DMS153 (cell line): ENCODE results near the gene PSMD1.
"Not testable (repeated sequence)": the region's sequence is repeated elsewhere in the genome, so short reads cannot be mapped to it uniquely, and the experiment has no call there.

Experiments
- DNase-seq: peaks from one replicate; lab custom pipeline; 2025; lab: John Stamatoyannopoulos, UW

The PSMD1 gene

DNA sequence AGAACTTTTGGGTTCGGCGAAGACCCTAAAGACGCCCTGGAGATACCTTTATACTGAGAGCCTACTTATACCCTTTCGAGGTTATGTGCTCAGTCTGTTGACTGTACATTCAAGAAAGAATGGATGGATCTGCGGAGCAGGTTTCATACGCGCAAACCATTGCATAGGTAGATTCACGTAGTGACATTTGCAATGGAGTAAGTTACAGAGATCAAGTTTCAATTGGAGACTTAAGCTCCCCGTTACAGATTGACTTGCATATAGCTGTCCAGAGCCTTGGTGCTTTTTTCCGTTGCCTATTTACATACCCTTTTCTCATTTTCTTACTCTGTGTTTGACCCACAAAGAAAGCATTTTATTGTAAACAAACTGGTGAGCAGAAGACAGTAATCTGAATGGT is 923 bp downstream of the PSMD1 start:
- DNase-seq = no peak

DNA sequence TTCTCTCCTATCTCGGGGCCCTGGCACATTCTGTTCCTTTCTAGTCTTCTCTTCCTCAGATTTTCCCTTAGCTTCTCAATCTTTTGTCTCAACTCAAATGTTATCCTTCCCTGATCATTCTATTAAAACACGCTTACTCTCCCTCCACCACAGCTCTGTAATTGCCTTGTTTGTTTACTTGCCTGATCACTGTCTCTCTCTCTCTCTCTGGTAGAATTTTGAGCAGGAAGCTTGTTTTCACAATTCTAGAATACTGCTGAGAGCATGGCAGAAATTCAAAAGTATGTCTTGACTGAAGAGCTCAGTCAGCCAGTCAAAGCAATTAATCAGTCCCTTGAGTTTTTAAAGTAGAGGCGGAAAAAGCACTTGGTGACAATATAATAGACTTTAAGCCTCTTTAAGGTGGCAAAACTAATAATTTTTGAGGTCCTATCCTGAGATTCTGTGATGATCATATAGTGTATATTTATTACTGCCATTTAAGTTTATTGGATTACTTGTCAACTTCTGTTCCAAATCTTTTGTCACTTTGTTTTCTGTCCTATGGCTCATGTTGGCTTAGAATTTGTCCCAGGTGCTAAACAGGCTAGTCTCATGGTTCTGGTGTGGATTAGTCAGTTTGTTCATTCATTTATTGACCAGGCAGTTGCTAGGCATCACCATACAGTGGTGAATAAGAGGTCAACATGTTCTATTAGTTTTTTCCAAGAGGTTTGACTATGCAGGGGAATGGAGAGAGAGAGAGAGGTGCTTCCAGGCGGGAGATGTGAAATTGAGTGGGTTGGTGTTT is 2.3 kb downstream of the PSMD1 start:
- no peak for DNase-seq

DNA sequence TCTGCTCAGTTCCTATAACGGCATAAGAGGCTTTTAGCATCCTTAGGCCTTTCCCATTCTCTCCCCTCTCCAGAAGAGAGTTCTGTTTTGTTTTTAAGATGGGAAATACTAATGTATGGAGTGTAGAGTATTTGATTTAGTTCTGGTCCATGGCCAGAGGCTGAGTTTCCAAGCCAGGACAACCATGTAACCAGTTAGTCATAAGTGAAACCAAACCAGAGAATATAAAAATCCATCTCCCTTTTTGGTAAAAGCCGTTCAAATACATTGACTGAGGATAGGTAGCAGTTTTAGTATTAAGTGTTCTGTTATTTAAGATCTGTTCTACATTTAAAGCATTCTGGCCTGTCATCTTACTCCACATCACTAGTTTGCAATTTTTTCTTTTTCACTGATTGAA is 3.1 kb downstream of the PSMD1 start:
- no peak for DNase-seq

DNA sequence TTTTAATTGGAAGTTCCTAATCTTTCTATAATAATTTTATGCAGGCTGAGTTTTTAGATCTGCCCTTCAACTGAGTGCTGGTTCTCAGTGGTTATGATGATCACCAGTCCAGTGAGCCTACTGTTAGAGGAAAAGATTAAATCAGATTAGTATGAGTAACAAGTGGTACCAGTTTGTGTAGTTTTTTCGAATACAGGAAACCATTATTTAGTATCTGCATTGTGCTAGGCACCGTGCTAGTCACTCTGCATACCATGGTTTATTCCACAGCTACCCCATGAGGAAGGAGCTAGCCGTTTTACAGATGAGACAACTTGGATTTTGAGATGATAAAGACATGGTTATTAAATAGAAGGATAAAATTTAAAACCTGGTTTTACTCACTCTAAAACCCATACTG is 6.1 kb downstream of the PSMD1 start:
- no peak for DNase-seq

DNA sequence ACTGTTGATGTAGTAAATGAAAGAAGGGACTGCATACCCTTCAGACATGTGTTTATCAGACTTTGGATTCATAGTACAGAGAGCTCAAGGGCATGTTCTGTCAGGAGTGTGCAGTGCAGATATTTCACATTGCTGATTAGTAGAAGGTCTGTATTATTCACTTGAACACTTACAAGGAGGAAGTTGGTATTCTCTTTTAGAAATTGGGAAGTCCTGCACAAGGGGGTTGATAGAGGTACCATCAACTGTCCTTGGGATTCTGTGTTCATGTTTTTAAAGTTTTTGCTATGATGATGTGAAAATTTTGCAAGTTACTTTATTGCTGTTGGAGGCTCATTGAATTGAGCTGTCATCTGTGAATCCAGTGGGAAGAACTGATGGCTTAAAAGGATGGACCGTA is 6.7 kb downstream of the PSMD1 start:
- DNase-seq = no peak

DNA sequence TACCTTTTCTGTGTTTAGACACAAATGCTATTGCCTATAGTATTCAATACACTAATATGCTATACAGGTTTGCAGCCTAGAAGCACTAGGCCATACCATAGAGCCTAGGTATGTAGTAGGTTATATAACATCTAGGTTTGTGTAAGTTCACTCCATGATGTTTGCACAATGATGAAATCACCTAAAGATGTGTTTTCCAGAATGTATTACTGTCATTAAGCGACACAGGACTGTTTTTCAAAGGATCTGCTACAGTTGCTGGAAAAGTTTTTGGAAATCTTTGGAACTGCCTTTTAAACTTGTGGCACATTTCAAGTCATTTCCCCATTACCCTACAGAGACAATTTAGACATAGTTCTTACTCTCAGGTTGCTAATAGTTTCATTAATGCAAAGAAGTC is 9.3 kb downstream of the PSMD1 start:
- no peak for DNase-seq

DNA sequence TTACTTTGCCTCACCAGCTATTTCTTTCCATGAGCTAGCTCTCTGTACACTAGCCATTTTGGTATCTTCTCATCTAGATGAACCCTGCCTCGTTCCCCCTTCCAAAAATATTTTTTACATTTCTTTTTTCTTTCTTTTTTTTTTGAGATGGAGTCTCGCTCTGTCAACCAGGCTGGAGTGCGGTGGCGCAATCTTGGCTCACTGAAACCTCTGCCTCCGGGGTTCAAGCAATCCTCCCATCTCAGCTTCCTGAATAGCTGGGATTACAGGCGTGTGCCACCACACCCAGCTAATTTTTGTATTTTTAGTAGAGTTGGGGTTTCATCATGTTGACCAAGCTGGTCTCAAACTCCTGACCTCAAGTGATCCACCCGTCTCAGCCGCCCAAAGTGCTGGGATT is 10.9 kb downstream of the PSMD1 start:
- not testable (repeated sequence) for DNase-seq

DNA sequence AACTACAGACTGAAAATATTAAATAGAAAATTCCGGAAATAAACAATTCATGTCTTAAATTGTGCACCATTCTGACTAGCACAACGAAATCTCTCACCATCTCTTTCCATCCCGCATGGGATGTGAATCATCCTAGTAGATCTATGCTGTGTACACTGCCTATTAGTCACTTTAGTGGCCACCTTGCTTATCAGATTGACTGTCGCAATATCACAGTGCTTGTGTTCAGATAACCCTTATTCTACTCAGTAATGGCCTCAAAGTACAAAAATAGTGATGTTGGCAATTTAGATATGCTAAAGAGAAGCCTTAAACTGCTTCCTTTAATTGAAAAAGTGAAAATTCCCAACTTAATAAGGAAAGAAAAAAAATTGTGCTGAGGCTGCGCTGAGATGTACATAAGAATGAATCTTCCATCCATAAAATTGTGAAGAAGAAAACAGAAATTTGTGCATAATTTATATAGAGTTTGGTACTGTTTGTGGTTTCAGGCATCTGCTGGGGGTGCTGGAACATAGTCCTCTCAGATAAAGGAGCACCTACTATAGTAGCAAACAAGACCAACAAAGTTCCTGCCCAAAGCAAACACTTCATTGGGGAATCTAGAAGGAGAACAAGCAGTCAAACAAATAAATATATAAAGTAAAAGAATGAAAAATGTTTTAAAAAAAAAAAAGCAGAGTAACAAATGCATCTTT is 12.0 kb downstream of the PSMD1 start:
- no peak for DNase-seq

DNA sequence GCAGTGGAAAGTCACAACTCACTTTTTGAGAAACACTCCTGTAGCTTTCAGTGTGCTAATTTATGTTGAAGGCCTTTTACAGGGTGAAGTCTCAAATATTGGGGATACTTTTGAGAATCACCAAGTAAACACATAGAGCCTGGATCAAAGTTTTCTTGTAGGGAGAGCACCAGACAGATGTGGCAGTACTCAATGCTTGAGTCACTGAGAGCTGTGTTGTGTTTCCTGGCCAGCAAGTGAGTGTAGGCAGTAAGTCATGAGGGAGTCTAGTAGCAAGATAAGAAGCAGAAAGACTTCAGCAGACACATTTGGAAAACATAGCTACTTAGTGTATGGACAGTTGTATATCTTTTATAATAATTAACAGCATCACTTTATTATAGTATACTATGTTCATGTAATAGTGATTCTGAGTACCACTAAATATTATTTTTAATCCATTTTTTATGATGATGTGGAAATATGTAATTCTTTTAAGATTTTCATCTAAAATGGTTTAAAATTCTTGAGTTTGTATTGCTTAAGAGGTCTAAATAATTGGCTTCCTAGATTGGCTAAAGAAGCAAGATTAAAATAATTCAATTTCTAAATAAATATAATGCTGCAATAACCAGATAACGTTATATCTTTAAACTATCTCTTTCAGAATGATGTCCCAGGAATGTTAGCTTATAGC is 12.8 kb downstream of the PSMD1 start:
- DNase-seq = no peak

DNA sequence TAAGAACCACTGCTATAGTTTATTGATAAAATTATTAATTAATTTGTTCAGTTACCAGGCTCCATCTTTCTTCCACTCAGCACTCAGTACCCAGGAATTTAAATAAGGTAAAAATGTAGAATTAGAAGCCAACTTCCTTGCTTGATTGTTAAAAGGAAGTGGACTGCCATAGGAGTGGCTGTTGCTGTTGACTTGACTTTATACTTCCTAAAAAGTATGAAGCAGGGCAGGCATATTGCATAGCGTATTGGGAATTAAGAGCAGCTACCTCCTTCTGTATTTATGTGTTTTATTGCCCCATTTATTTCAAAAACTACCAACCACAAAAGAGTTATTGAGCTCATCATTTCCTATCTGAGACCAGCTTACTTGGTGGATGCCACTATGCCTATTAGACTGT is 27.9 kb downstream of the PSMD1 start:
- no peak for DNase-seq

DNA sequence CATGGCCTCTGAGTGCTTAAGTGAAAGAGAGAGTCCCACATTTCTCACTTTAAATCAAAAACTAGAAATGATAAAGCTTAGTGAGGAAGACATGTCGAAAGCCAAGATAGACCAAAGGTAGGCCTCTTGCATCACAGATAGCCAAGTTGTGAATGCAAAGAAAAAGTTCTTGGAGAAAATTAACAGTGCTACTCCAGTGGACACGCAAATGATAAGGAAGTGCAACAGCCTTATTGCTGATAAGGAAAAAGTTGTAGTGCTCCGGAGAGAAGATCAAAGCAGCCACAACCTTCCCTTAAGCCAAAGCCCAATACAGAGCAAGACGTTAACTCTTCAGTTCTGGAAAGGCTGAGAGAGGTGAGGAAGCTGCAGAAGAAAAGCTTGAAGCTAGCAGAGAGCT is 32.1 kb downstream of the PSMD1 start:
- DNase-seq = no peak

DNA sequence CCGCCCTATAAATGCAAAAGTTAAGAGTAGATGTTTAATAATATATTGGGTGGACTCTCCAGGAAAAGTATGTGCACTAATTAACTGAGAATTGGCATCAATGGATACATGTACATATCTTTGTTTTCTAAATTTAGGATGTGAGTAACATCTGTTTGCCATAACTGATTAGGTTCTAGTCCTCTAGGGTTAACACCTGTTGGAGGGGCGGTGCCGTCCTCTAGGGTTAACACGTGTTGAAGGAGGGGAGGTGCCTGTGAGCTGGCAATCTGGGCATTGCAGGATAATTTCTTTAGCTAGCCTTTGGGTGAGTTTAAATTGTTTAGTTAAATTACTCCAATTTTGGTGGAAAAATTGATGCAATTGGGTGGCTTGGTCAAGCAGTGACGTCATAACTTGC is 37.3 kb downstream of the PSMD1 start:
- no peak for DNase-seq

DNA sequence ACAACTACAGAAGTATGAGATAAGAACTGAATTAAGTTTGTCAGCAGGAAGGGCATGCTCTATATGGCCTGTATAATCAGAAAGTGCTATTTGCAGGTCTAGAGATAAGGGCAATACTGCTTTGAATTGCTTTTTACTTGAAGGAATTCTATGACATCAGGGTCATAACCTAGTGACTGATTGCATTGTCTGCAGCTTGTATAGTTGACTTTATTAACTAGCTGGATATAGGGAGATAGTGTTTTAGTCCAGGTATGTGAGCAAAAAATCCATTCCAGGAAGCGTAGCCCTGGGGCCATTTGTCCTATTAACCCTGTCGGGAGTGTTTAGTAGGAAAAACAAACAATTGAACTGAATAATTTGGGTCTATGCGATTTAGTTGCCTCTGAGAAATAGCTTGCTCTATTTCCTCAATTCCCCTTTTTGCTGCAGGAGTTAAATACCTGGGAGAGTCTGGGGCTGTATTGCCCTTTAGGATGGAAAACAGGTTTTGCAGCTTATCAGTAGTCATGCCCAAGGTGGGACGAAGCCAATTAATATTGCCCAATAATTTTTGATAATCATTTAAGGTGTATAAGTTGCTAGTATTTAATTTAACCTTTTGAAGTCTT is 38.2 kb downstream of the PSMD1 start:
- no peak for DNase-seq

DNA sequence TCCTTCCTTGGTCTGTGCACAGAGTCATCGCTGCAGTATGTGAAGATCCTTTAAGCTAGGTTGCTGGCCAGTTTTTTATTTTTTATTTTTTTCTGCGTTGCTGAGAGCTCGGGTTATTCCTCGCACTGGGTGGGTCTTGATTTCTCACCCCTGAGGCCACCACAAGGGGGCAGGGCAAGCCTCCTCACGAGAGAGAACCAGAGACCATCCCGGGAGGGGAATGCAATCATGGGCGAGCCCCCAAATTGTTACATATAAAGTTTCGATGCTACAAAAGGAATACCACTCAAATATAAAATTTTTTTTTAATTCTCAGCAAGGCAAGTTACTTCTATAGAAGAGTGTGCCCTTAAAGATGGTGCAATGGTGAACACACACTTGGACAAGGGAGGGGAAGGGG is 43.3 kb downstream of the PSMD1 start:
- no peak for DNase-seq

DNA sequence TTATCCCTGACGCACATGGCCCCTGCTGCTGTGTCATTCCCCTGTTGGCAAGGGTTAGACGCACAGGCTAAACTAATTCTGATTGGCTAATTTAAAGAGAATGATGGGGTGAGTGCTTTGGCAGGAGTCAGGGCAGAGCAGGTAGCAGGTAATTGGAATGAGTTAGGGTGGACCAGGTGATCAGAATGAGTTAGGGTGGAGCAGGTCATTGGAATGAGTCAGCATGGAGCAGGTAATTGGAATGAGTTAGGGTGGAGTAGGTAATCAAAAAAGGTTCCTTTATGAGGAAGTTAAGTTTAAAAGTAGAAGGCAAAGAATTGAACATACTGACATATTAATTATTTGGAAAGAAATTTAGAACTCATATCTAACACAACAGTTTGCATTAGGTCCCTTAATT is 43.7 kb downstream of the PSMD1 start:
- DNase-seq = not testable (repeated sequence)

DNA sequence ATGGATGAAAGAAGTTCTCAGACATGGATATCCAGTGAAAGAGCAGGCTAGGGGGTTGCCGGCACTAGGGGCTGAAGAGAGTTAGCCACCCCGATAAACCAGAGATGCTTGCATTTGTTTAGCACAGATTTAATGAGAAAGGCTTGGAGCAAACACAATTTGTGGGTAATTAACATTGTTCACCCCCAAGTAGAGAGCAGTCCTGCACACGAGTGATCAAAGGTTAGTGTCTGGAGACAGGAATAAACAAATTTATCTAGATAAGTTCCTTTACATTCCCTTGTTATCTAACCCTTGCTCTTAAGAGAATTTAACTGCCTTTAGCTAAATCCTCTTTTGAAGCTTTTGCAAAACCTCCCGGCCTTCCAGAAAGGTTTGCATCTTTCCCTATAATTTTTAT is 44.3 kb downstream of the PSMD1 start:
- DNase-seq = no peak

DNA sequence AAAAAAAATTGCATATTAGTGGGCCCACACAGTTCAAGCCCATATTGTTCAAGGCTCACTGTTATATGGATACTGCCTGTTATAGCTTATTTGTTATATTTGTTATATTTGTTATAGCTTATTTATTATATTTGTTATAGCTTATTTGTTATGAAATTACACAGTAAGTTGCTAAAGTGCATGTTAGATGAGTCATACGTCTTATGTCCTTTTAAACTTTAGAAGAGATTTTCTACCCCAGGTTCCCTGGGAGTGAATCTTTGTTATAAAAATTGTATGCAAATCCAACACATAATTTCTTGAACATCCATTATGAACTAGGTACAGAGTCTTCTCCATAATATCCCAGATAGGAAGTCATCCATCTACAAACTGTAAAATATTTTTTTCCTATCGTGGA is 46.1 kb downstream of the PSMD1 start:
- DNase-seq = no peak

DNA sequence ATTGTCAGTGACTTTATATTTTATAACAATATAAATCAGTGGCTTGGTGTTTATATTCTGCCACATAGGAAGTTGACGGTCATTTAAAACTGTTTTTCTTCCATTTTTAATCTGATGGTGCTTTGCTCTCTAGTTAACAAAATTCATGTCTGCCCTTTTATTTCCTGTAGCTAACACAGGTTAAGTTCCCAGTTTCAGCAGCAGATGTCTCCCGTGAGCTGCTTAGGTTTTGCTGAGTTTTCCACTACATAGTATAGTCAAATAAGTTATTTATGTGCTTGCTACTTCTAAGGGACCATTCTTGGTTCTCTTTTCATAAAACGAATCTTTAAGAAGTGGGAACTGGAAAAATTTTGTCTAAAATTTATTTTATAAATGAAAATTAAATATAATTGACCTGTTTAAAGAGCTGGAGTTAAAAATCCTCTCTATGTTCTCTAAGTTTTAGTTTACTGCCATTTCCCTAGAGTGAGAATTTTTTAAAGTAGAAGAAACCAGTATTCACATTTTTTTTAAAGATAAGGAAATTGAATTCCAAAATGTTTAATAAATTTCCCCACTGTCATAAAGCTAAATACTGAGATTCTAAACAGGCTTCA is 47.5 kb downstream of the PSMD1 start:
- DNase-seq = peak; percentile 23

DNA sequence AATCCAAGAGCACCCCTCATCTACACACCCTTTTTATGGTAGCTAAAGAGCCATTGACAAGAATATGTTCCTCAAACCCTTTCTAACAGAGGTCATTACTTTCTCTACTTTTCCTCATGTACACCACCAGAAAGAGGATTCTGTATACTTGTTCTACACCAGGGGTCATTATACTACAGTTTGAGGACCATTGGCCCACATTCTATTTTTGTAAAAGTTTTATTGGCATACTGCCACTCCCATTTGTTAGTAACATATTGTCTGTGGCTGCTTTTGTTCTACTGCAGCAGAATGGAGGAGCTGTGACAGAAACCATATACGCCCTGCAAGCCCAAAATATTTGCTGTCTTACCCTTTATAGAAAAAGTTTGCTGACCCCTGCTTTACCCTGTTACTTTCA is 53.9 kb downstream of the PSMD1 start:
- no peak for DNase-seq

DNA sequence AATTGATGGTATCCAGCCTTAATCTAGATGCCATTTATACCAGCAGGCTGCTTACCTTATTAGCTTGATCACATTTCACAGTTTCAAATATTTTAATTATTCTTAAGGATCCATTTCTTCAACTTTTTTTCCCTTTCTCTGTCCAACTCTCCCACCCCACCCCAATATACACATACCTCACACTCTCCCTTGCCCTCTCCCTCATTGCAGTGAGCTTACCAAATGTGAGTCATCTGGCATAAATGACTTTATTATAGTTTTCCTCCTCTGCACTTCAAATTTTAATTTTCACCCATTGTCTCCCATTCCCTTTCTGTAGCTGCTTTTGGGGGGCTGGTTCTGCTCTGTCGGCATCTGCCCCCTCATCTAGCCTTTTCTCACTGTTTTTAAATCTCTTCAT is 55.3 kb downstream of the PSMD1 start:
- no peak for DNase-seq

DNA sequence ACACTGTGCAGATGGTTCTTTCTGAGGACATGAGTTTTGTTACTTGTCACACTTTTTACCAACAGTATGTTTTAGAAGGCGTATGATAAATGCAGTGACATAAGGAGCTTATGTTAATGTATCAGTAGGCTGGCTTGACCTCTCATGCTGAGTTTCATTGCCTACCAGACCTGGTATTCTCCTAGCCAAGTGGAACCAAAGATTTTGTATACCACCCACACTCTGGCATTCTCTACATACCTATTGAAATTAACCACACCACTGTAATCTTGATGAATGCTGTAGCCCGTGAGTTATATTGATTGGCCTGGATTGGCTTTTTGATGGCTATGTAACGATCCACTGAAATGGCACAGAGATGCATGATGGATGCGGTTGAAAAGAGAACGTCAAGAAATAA is 56.8 kb downstream of the PSMD1 start:
- no peak for DNase-seq

DNA sequence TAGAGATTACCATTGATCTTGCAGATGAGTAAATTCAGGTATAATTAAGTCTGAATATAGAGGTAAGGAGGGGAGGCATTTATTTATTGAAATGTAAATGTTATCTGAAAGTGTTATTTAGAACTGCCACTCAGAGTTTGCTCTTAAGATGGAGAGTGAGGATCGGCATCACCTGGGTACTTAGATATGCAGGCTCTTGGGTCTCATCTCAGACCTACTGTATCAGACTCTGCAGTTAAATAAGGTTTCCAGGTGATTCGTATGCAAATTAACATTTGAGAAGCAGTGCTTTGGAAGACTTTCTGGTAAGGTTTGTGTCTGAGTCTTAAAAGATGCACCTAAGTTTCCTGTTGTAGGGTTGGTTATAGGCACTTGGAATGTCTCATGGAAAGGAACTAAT is 59.0 kb downstream of the PSMD1 start:
- no peak for DNase-seq
